H9 (cell line): ENCODE measurements around the gene USP37. TPM values are rescaled to one million over a fixed set of nuclear protein-coding genes. Genes with fewer than 3 reads are reported as not detected.

ENCODE experiments used
- DNase-seq: peaks from one replicate; pipeline ENCODE4 v3.0.0-alpha.2; 2017
- H2AFZ ChIP-seq: one replicate; pipeline ENCODE4 v1.6.1; 2013; ENCODE audit warnings: mild to moderate bottlenecking, low read length, control low read depth, moderate library complexity
- H2AK5ac ChIP-seq: 2 replicates; pipeline ENCODE4 v1.6.1; 2013; ENCODE audit warnings: low read length, control low read depth, mixed read lengths; ENCODE audit not compliant: insufficient read length
- H2BK120ac ChIP-seq: one replicate; pipeline ENCODE4 v1.6.1; 2013; ENCODE audit warnings: low read depth, mild to moderate bottlenecking, low read length, control low read depth, inconsistent platforms; ENCODE audit not compliant: poor library complexity, severe bottlenecking
- H2BK12ac ChIP-seq: 2 replicates; pipeline ENCODE4 v1.6.1; 2013; ENCODE audit warnings: low read length, control low read depth, mixed read lengths, low read depth; ENCODE audit not compliant: insufficient read length
- H2BK15ac ChIP-seq: 2 replicates; pipeline ENCODE4 v1.6.1; 2013; ENCODE audit warnings: low read depth, low read length, control low read depth
- H2BK20ac ChIP-seq: one replicate; pipeline ENCODE4 v1.6.1; 2013; ENCODE audit warnings: low read depth, mild to moderate bottlenecking, low read length, control low read depth, inconsistent platforms; ENCODE audit not compliant: poor library complexity, severe bottlenecking
- H2BK5ac ChIP-seq: 2 replicates; pipeline ENCODE4 v1.6.1; 2013; ENCODE audit warnings: low read length, control low read depth, mixed read lengths; ENCODE audit not compliant: insufficient read length
- H3K14ac ChIP-seq: 2 replicates; pipeline ENCODE4 v1.6.1; 2013; ENCODE audit warnings: low read length, control low read depth; ENCODE audit not compliant: insufficient read depth
- H3K18ac ChIP-seq: 2 replicates; pipeline ENCODE4 v1.6.1; 2013; ENCODE audit warnings: low read depth, mild to moderate bottlenecking, mixed read lengths, low read length, control low read depth; ENCODE audit not compliant: insufficient read length
- H3K23ac ChIP-seq: 2 replicates; pipeline ENCODE4 v1.6.1; 2013; ENCODE audit warnings: low read length, control low read depth, mixed read lengths, low read depth; ENCODE audit not compliant: insufficient read length
- H3K23me2 ChIP-seq: 2 replicates; pipeline ENCODE4 v1.6.1; 2013; ENCODE audit warnings: low read depth, mild to moderate bottlenecking, mixed read lengths, low read length, control low read depth; ENCODE audit not compliant: insufficient read length, poor library complexity, severe bottlenecking
- H3K27ac ChIP-seq: 2 replicates; pipeline ENCODE4 v1.5.1; 2013; ENCODE audit warnings: low read length, control low read depth, mixed read lengths, low read depth; ENCODE audit not compliant: insufficient read length
- H3K27me3 ChIP-seq: 2 replicates; pipeline ENCODE4 v1.6.1; 2013; ENCODE audit warnings: low read length, control low read depth, inconsistent platforms; ENCODE audit not compliant: insufficient read depth
- H3K4ac ChIP-seq: 2 replicates; pipeline ENCODE4 v1.6.1; 2013; ENCODE audit warnings: low read depth, mild to moderate bottlenecking, control low read depth, inconsistent platforms, low read length, moderate library complexity
- H3K4me1 ChIP-seq: 2 replicates; pipeline ENCODE4 v1.6.1; 2013; ENCODE audit warnings: low read length, control low read depth, inconsistent platforms; ENCODE audit not compliant: insufficient read depth
- H3K4me2 ChIP-seq: 2 replicates; pipeline ENCODE4 v1.6.1; 2013; ENCODE audit warnings: low read length, control low read depth, mixed read lengths; ENCODE audit not compliant: insufficient read length, insufficient read depth
- H3K56ac ChIP-seq: 2 replicates; pipeline ENCODE4 v1.6.1; 2013; ENCODE audit warnings: low read depth, mild to moderate bottlenecking, mixed read lengths, low read length, control low read depth; ENCODE audit not compliant: insufficient read length
- H3K79me1 ChIP-seq: 2 replicates; pipeline ENCODE4 v1.6.1; 2013; ENCODE audit warnings: low read depth, mild to moderate bottlenecking, moderate library complexity, low read length, control low read depth, inconsistent platforms; ENCODE audit not compliant: insufficient read depth, poor library complexity, severe bottlenecking
- H3K79me2 ChIP-seq: 2 replicates; pipeline ENCODE4 v1.6.1; 2013; ENCODE audit warnings: low read length, control low read depth, inconsistent platforms; ENCODE audit not compliant: insufficient read depth
- H3K9ac ChIP-seq: 2 replicates; pipeline ENCODE4 v1.6.1; 2013; ENCODE audit warnings: low read length, control low read depth, mixed read lengths; ENCODE audit not compliant: insufficient read length; ENCODE audit errors: extremely low read depth
- H3K9me3 ChIP-seq: one replicate; pipeline ENCODE4 v1.6.1; 2013; ENCODE audit warnings: low read depth, low read length, inconsistent platforms; ENCODE audit not compliant: control insufficient read depth
- H3T11ph ChIP-seq: one replicate; pipeline ENCODE4 v1.6.1; 2013; ENCODE audit warnings: mild to moderate bottlenecking, low read length, control low read depth, inconsistent platforms
- H4K20me1 ChIP-seq: one replicate; pipeline ENCODE4 v1.6.1; 2013; ENCODE audit not compliant: control insufficient read depth, insufficient read length, insufficient read depth
- H4K5ac ChIP-seq: 2 replicates; pipeline ENCODE4 v1.6.1; 2013; ENCODE audit warnings: low read depth, mild to moderate bottlenecking, mixed read lengths, low read length, control low read depth; ENCODE audit not compliant: insufficient read length
- H4K8ac ChIP-seq: replicated peaks from 2 replicates; pipeline ENCODE4 v1.6.1; 2013; ENCODE audit warnings: low read length, control low read depth, mixed read lengths, low read depth; ENCODE audit not compliant: insufficient read length
- H4K91ac ChIP-seq: 2 replicates; pipeline ENCODE4 v1.6.1; 2013; ENCODE audit warnings: low read depth, mild to moderate bottlenecking, moderate library complexity, mixed read lengths, low read length, control low read depth; ENCODE audit not compliant: insufficient read length
- H3K27ac Mint-ChIP-seq, 3 experiments: 2 replicates in 2 of 3; 3 replicates in 1 of 3; pipeline ENCODE4 v1.8.0; 2020 to 2021; ENCODE audit warnings: mixed read lengths in 3 of 3, mild to moderate bottlenecking in 1 of 3, moderate library complexity in 1 of 3
- H3K27me3 Mint-ChIP-seq: 2 replicates; pipeline ENCODE4 v1.8.0; 2021; ENCODE audit warnings: low read depth, mild to moderate bottlenecking, moderate library complexity, mixed read lengths
- H3K36me3 Mint-ChIP-seq, 3 experiments: 2 replicates in 2 of 3; 3 replicates in 1 of 3; pipeline ENCODE4 v1.8.0; 2020 to 2021; ENCODE audit warnings: low read depth in 3 of 3, mixed read lengths in 3 of 3; ENCODE audit not compliant: insufficient read depth in 1 of 3
- H3K4me1 Mint-ChIP-seq, 2 experiments: 2 replicates each; pipeline ENCODE4 v1.8.0; 2020; ENCODE audit warnings: mixed read lengths in 2 of 2
- H3K4me3 Mint-ChIP-seq, 2 experiments: 2 replicates in 1 of 2; 3 replicates in 1 of 2; pipeline ENCODE4 v1.8.0; 2020 to 2021; ENCODE audit warnings: mild to moderate bottlenecking in 2 of 2, mixed read lengths in 2 of 2, moderate library complexity in 1 of 2
- H3K9me3 Mint-ChIP-seq, 2 experiments: 2 replicates in 1 of 2; 3 replicates in 1 of 2; pipeline ENCODE4 v1.8.0; 2020; ENCODE audit warnings: mild to moderate bottlenecking in 2 of 2, mixed read lengths in 2 of 2, moderate library complexity in 1 of 2
- CTCF ChIP-seq: fragments of 200-600 bp; sonication (generic); conservative IDR thresholded peaks from 3 replicates; pipeline ENCODE4 v1.8.0; 2021; ENCODE audit warnings: antibody characterized with exemption, mild to moderate bottlenecking
- WGBS: extraction: QIAGEN DNeasy Blood & Tissue Kit; methylation state at CpG from one replicate; pipeline ENCODE4 v1.1.7; 2013; ENCODE audit warnings: missing lambda C conversion rate, low lambda C conversion rate, mixed read lengths; ENCODE audit not compliant: insufficient read length; ENCODE audit errors: extremely low coverage; 5-methylcytosine and 5-hydroxymethylcytosine counted together
- total RNA-seq: library from RNA; stranded (reverse); gene quantifications from 2 replicates; pipeline ENCODE4 v1.2.1, GENCODE V29; 2021

The USP37 gene
- total RNA-seq, 1 experiment from 2014 or later, result 34.9 TPM

GRCh38 chr2:218447072-218447471, 121.1 kb downstream of the USP37 start:
- Histone ChIP-seq H3K18ac (no peak overlapping the region), H3K23ac (no peak overlapping the region), H2BK5ac (no peak overlapping the region), H3K23me2 (no peaks in the 10 kb centered on the region), H4K8ac (no peak overlapping the region), H3K4me2 (no peak overlapping the region), H3K4ac (no peak overlapping the region), H3K79me2 (no peaks in the 10 kb centered on the region), H2BK12ac (no peak overlapping the region), H4K20me1 (no peaks in the 10 kb centered on the region), H4K91ac (no peak overlapping the region), H3K4me1 (no peaks in the 10 kb centered on the region), H3T11ph (no peak overlapping the region), H3K27me3 (no peaks in the 10 kb centered on the region), H3K14ac (no peak overlapping the region), H4K5ac (no peak overlapping the region), H3K27ac (no peak overlapping the region), H2BK120ac (no peak overlapping the region), H2AK5ac (no peak overlapping the region), H2BK15ac (no peak overlapping the region), H3K9me3 (no peaks in the 10 kb centered on the region), H2AFZ (no peak overlapping the region), H3K79me1 (no peaks in the 10 kb centered on the region), H3K56ac (no peak overlapping the region), H3K9ac (no peak overlapping the region), H2BK20ac (no peak overlapping the region)
- peak overlapping the region in 1 of 3 experiments; percentile 64; a peak in 1 of 7 replicates for H3K27ac Mint-ChIP-seq
- no peak overlapping the region for H3K4me3 Mint-ChIP-seq
- no peaks in the 10 kb centered on the region for H3K9me3 Mint-ChIP-seq
- H3K36me3 Mint-ChIP-seq, result peaks cover 3 to 41% (median 20%) of the 10 kb centered on the region in 3 experiments
- no peak for TF ChIP-seq CTCF
- H3K27me3 Mint-ChIP-seq, result no peaks in the 10 kb centered on the region
- DNase-seq, result no peak
- WGBS, result no CpG with 5 or more reads among the region's 2 CpGs
- H3K4me1 Mint-ChIP-seq, result peaks cover 9 to 13% of the 10 kb centered on the region in 2 experiments
